Loucy (cell line): Measurements from ENCODE around the gene PTCH1.

Experiments
- H2AFZ ChIP-seq: fragments of 200-600 bp; sonication (generic); 2 replicates; pipeline ENCODE4 v1.6.0; 2016; ENCODE audit warnings: antibody characterized with exemption, mild to moderate bottlenecking, low read length, moderate library complexity
- H3F3A ChIP-seq: fragments of 200-600 bp; 2 replicates; pipeline ENCODE4 v1.6.0; 2016; ENCODE audit warnings: antibody characterized with exemption, low read depth, mild to moderate bottlenecking
- H3K27me3 ChIP-seq: fragments of 200-600 bp; sonication (generic); 2 replicates; pipeline ENCODE4 v1.6.1; 2014; ENCODE audit warnings: low read length, mild to moderate bottlenecking; ENCODE audit not compliant: insufficient read depth, poor library complexity, severe bottlenecking
- H3K36me3 ChIP-seq: fragments of 200-600 bp; sonication (generic); 2 replicates; pipeline ENCODE4 v1.6.1; 2016; ENCODE audit warnings: low read length; ENCODE audit not compliant: insufficient read depth
- H3K4me1 ChIP-seq: fragments of 200-600 bp; sonication (generic); 2 replicates; pipeline ENCODE4 v1.5.1; 2014; ENCODE audit warnings: low read length, mild to moderate bottlenecking; ENCODE audit not compliant: insufficient read depth, poor library complexity, severe bottlenecking
- H3K4me2 ChIP-seq: fragments of 200-600 bp; sonication (generic); 2 replicates; pipeline ENCODE4 v1.6.0; 2014; ENCODE audit warnings: antibody characterized with exemption, low read length, low read depth, mild to moderate bottlenecking; ENCODE audit not compliant: poor library complexity, severe bottlenecking
- H3K4me3 ChIP-seq: fragments of 200-600 bp; sonication (generic); 2 replicates; pipeline ENCODE4 v1.5.1; 2014; ENCODE audit warnings: low read length, mild to moderate bottlenecking, mixed read lengths; ENCODE audit not compliant: poor library complexity, severe bottlenecking
- H3K79me2 ChIP-seq: fragments of 200-600 bp; sonication (generic); 2 replicates; pipeline ENCODE4 v1.6.1; 2014; ENCODE audit warnings: low read length; ENCODE audit not compliant: insufficient read depth
- H3K9ac ChIP-seq: fragments of 200-600 bp; sonication (generic); 2 replicates; pipeline ENCODE4 v1.6.0; 2014; ENCODE audit warnings: mild to moderate bottlenecking, low read depth, low read length, moderate library complexity; ENCODE audit not compliant: poor library complexity, severe bottlenecking
- H3K9me2 ChIP-seq: fragments of 200-600 bp; sonication (generic); replicated peaks from 2 replicates; pipeline ENCODE4 v1.6.1; 2016; ENCODE audit warnings: low read depth, low read length, mixed read lengths
- H3K9me3 ChIP-seq: fragments of 200-600 bp; sonication (generic); 2 replicates; pipeline ENCODE4 v1.6.1; 2014; ENCODE audit warnings: mild to moderate bottlenecking, antibody characterized with exemption, low read length, low read depth; ENCODE audit not compliant: insufficient read depth
- H4K20me1 ChIP-seq: fragments of 200-600 bp; sonication (generic); 2 replicates; pipeline ENCODE4 v1.6.0; 2014; ENCODE audit warnings: antibody characterized with exemption, low read length, mild to moderate bottlenecking; ENCODE audit not compliant: insufficient read depth, poor library complexity, severe bottlenecking
- CTCF ChIP-seq: fragments of 200-600 bp; sonication (generic); conservative IDR thresholded peaks from 2 replicates; pipeline ENCODE4 v1.5.1; 2014; ENCODE audit warnings: mild to moderate bottlenecking, antibody characterized with exemption, low read length
- EZH2phosphoT487 ChIP-seq: fragments of 200-600 bp; IDR thresholded peaks from 2 replicates; pipeline ENCODE4 v1.6.1; 2018; ENCODE audit warnings: antibody characterized with exemption, mild to moderate bottlenecking, moderate library complexity, borderline replicate concordance

PTCH1 gene

GRCh38 chr9:95458666-95459065 lies 58.1 kb downstream of the PTCH1 start:
- no peaks in the 10 kb centered on the region for H3K9me2 ChIP-seq
- no peaks in the 10 kb centered on the region for H3K36me3 ChIP-seq
- no peak overlapping the region for H3K9ac ChIP-seq
- no peaks in the 10 kb centered on the region for H3K79me2 ChIP-seq
- H3K27me3 ChIP-seq = no peaks in the 10 kb centered on the region
- no peaks in the 10 kb centered on the region for H3K9me3 ChIP-seq
- H3K4me3 ChIP-seq = no peak overlapping the region
- no peak overlapping the region for H2AFZ ChIP-seq
- no peaks in the 10 kb centered on the region for H4K20me1 ChIP-seq
- peaks cover 54% of the 10 kb centered on the region for H3K4me1 ChIP-seq
- no peaks in the 10 kb centered on the region for H3F3A ChIP-seq
- TF ChIP-seq EZH2phosphoT487 (no peak), CTCF (no peak)
- H3K4me2 ChIP-seq = no peak overlapping the region

GRCh38 chr9:95457769-95458168 lies 59.0 kb downstream of the PTCH1 start:
- no peaks in the 10 kb centered on the region for H4K20me1 ChIP-seq

GRCh38 chr9:95455714-95456113 lies 61.1 kb downstream of the PTCH1 start:
- Histone ChIP-seq H3F3A (no peaks in the 10 kb centered on the region), H3K4me1 (peaks cover 29% of the 10 kb centered on the region), H3K27me3 (no peaks in the 10 kb centered on the region), H3K9ac (no peak overlapping the region), H4K20me1 (no peaks in the 10 kb centered on the region), H3K4me2 (no peak overlapping the region), H3K79me2 (no peaks in the 10 kb centered on the region), H3K4me3 (no peak overlapping the region), H3K9me3 (no peaks in the 10 kb centered on the region), H3K9me2 (no peaks in the 10 kb centered on the region), H2AFZ (no peak overlapping the region), H3K36me3 (no peaks in the 10 kb centered on the region)
- TF ChIP-seq CTCF = no peak
- TF ChIP-seq EZH2phosphoT487 = no peak

More at GRCh38 chr9:95457769-95458168, 59.0 kb downstream of the PTCH1 start:
- H3K36me3 ChIP-seq = no peaks in the 10 kb centered on the region
- no peaks in the 10 kb centered on the region for H3F3A ChIP-seq
- no peak overlapping the region for H3K4me2 ChIP-seq
- H3K9me2 ChIP-seq = no peaks in the 10 kb centered on the region
- no peak overlapping the region for H2AFZ ChIP-seq
- no peaks in the 10 kb centered on the region for H3K27me3 ChIP-seq
- no peak overlapping the region for H3K4me3 ChIP-seq
- H3K9ac ChIP-seq = no peak overlapping the region
- TF ChIP-seq CTCF (no peak), EZH2phosphoT487 (no peak)
- H3K4me1 ChIP-seq = peaks cover 46% of the 10 kb centered on the region
- no peaks in the 10 kb centered on the region for H3K9me3 ChIP-seq
- no peaks in the 10 kb centered on the region for H3K79me2 ChIP-seq
